RWPE1 (cell line): Measurements from ENCODE around the gene NKD1.

ENCODE experiments used
- CTCF ChIA-PET: fragments of 350-600 bp; sonication (Branson Sonifier 250); formaldehyde crosslinking; extraction: SDS; loops from one replicate; lab custom pipeline; 2021; lab: Yijun Ruan, JAX
- POLR2A ChIA-PET: fragments of 400-600 bp; formaldehyde crosslinking; extraction: SDS; loops from one replicate; lab custom pipeline; 2020; ENCODE audit warnings: antibody characterized with exemption; ENCODE audit not compliant: low non-redundant PET; lab: Yijun Ruan, JAX
- DNase-seq: peaks from one replicate; pipeline ENCODE4 v3.0.0; 2012; ENCODE audit warnings: low spot score
- H3K27ac ChIP-seq: fragments of 450-650 bp; 2 replicates; pipeline ENCODE4 v1.5.1; 2017
- CTCF ChIP-seq: fragments of 450-650 bp; conservative IDR thresholded peaks from 2 replicates; pipeline ENCODE4 v1.5.1; 2017; ENCODE audit warnings: low read depth, mild to moderate bottlenecking

The NKD1 gene

GRCh38 chr16:50598936-50599361 is 50.8 kb downstream of the NKD1 start:
- no peak for DNase-seq
- CTCF ChIA-PET = no interaction called here
- TF ChIP-seq CTCF = no peak
- POLR2A ChIA-PET = no interaction called here
- no peak overlapping the region for H3K27ac ChIP-seq

GRCh38 chr16:50599494-50599893 is 51.3 kb downstream of the NKD1 start:
- no peak for TF ChIP-seq CTCF
- no peak overlapping the region for H3K27ac ChIP-seq
- CTCF ChIA-PET = no interaction called here
- POLR2A ChIA-PET = interaction anchor here (0.5 kb wide), 1 partner anchor 191 kb away, joined by 3 read pairs; no protein-coding TSS in a partner anchor
- DNase-seq = peak; percentile 33

- H3K27ac ChIP-seq = no peak overlapping the region
- DNase-seq = no peak
- ChIA-PET CTCF (no interaction called here), POLR2A (no interaction called here)
- TF ChIP-seq CTCF = no peak
These were observed 52.5 kb downstream of the NKD1 start for GRCh38 chr16:50600582-50601283.

- ChIA-PET POLR2A (no interaction called here), CTCF (no interaction called here)
- no peak overlapping the region for H3K27ac ChIP-seq
- TF ChIP-seq CTCF = no peak
- DNase-seq = no peak
These were observed 53.1 kb downstream of the NKD1 start for GRCh38 chr16:50601341-50601740.

GRCh38 chr16:50602126-50602525 is 53.9 kb downstream of the NKD1 start:
- ChIA-PET CTCF (no interaction called here), POLR2A (no interaction called here)
- DNase-seq = no peak
- no peak for TF ChIP-seq CTCF
- no peak overlapping the region for H3K27ac ChIP-seq

- CTCF ChIA-PET = no interaction called here
- H3K27ac ChIP-seq = no peak overlapping the region
- POLR2A ChIA-PET = no interaction called here
- DNase-seq = peak; percentile 5
- no peak for TF ChIP-seq CTCF
These were observed 54.5 kb downstream of the NKD1 start for GRCh38 chr16:50602531-50603205.
